Stimulated activated CD4-positive, alpha-beta T cell treated with anti-CD3 and anti-CD28 coated beads, TNF-alpha, amount 100 ng/mL, for 48 hours (primary cell): ENCODE data around the gene NDUFB11.

Experiments
- DNase-seq, 3 donors: peaks; one replicate each; pipeline ENCODE4 v3.0.0-alpha.2; 2020; ENCODE audit warnings: low read depth in 3 of 3

NDUFB11 gene

DNA sequence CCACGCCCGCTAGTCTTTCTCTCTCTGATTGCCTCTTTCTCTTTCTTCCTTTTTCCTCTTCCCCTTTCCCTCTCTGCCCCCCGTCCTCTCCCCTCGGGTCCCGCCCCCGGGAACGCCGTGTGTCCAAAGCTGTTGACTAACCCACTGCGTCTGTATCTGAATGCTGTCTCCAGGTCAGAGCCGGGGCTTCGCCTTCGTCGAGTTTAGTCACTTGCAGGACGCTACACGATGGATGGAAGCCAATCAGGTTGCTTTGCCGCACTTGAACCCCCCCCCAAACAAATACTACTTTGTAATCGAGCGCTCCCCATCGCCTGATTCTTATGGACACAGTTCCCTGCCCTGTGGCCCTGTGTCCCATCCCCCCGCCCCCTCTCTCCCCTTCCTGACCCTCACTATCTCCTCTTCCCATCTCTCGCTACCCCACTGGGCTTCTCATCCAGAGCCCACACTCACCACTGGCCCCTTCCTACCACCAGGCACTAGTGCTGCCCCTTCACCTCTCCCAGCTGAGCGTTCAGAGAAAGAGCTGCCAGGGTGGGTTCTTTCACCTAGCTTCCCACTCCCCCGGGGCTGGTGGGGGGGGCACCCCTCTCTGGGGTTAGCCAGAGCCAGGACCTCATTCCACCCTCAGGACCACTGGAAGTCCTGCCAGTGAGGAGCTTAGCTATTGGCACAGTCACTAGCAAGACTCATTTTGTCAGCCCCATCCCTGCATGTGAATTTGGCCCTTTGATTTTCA is 30.5 kb upstream of the NDUFB11 start:
- DNase-seq = no peak

DNA sequence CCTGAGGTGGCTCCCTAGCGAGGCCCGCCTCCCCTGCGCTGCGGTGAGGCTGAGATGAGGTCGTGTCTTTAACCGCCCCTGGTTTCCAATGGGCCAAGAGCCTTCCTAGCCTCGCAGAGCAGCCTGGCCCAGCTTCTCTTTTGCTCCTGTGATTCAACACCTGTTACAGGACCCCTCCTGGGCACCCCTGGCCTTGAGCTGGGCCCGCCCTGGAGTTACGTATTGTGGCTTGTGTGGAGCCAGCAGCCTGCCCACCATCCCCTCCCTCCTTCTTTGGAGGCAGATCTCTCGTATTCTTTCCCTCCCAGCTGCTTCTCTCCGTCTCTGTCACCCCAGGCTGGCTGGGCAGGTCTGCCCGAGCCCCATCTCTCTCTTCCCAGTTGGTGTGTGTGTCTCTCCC is 29.9 kb upstream of the NDUFB11 start:
- DNase-seq = no peak

DNA sequence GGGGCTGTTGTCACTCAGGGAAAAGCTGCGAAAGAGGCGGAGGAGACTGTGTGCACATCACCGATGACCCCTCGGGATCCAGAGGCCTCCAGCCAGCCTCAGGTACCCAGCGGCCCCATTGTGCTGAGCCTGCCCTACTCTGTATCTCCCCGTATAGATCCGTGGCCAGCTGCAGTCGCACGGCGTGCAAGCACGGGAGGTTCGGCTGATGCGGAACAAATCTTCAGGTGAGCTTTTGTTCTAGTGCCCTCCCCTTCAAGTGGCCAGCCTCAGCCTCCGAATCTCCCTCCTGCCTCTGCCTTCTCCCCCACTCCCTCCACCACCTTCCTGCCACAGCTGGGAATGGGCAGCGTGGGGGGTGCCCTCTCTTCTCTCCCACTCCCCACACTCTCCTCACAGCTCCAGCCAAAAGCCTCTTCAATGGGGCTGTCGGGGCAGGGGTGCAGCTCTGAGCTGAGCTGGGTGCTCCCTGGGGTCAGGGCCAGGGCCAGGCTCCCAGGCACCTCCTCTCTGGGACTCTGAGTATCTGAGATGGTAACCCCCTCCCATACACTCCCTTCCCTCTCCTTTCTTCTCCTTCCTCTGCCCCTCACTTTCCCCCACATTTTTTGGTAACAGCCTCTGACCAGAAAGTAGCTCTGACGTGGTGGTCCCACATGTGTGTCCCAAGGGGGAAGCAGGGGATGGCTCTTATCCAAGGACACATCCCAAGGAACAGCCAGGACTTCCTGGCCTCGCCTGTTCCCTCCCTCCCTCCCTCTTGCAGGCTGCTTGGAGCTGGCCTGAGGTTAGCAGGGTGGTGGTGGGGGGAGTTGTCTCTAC is 28.7 kb upstream of the NDUFB11 start:
- no peak for DNase-seq

DNA sequence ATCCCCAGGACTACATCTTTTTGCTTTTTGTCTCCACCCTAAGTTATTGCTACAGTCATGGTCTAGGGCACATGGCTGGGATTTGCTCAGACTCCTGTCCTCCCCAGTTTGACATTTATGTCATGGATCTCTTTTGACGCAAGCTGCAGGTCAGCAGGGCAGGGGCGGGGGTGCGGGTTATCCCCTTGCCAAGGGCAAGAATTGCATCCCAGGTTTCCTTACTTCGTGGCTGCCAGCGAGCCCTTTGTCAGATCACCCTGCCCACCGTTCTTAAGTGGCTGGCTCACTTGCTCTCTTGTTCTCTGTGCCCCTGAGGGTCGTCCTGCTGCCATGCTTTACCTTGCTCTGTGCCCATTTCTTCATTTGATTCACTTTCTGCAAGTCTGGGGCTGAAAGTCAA is 28.0 kb upstream of the NDUFB11 start:
- DNase-seq = no peak

DNA sequence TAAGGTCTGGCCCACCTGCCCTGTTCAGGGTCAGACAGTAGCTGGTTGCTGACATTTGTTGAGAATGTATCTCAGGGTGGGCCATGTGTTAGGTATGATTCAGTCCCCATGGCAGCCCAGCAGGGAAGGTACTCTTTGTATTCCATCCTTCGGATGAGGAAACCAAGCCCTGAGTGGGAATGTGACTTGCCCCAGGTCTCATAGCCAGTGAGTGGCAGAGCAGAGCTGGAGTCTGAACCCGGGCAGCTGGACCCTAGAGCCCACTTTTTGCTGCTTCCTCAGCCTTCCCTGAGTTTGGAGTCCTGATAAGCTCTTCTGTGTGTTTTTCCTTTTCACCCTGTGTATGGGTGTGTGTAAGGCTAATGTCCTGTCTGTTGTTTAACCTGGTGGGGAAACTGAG is 27.5 kb upstream of the NDUFB11 start:
- DNase-seq = no peak

DNA sequence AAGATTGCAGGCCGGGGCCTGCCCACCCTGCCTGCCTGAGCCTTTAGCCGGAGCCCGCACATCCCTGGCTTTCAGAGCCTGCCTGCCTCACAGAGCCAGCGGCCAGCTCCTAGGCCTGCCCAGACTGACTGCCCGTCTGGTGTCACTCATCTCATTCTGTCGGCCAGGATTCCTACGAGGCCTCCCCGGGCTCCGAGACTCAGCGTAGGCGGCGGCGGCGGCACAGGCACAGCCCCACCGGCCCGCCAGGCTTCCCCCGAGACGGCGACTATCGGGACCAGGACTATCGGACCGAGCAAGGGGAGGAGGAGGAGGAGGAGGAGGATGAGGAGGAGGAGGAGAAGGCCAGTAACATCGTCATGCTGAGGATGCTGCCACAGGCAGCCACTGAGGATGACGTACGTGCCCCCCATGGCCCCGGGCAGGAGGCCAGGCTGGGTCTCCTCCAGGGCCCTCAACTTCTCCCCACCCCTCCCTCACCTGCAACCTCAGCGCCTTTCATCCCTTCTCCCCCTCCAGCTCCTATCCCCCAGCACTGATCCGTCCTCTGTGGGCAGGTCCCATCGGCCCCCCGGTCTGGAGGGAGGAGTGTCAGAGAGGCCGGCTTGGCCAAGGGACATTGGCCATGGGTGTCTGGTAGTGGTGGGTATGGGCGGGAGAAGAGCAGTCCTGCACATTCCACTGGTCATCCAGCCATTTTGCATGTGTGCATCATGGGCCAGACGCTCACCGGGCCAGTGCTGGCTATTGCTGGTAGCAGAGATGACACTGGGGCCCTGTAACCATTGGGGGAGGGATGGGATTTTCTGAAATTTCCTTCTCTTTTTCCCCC is 26.6 kb upstream of the NDUFB11 start:
- DNase-seq = no peak

DNA sequence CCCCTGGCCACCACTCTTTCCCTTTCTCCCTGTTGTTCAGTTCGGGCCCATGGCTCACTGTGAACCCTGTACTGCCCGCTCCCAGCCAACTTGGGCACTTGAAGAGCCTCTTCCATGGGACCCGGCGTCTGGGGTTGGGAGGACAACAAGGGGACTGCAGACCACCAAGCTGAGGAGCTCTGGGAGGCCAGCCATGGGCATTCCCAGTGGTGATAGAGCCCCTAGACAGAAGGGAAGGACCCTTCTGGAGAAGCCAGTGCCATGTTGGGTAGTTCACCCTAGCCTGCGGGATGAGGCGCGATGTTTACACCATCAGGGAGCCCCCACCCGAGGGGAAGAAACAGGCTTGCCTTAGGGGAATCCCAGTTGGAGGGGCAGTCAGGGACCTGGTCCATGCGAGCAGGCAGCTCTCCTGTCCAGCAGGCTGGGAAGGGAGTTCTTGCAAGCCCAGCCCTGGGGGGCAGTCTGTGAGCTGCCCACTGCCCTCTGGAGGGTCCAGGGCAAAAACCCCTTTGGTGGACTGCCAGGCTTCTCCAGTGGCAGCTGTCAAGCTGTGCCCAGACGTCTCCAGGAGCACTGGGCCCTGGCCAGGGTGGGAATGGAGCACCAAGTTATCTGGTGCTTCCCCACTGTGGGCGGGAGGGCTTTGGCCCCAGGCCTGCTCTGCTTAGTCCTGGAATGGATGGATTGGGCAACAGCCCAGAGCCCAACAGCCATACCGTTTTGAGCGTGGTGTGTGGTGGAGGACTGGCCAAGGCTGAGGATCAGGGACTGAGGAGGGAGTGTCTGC is 25.4 kb upstream of the NDUFB11 start:
- DNase-seq = no peak

DNA sequence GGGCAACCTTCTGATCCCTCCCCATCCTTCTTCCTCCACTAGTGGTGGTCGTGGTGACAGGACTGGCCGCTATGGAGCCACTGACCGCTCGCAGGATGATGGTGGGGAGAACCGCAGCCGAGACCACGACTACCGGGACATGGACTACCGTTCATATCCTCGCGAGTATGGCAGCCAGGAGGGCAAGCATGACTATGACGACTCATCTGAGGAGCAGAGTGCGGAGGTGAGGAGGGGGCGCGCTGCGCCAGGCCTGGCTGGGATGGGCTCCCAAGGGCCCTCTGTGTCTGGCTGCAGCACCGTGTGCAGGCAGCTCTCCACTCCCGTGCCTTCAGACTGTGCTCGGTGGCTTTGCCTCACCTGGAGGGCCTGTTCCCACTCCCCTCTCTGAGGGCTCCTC is 24.8 kb upstream of the NDUFB11 start:
- DNase-seq = no peak

DNA sequence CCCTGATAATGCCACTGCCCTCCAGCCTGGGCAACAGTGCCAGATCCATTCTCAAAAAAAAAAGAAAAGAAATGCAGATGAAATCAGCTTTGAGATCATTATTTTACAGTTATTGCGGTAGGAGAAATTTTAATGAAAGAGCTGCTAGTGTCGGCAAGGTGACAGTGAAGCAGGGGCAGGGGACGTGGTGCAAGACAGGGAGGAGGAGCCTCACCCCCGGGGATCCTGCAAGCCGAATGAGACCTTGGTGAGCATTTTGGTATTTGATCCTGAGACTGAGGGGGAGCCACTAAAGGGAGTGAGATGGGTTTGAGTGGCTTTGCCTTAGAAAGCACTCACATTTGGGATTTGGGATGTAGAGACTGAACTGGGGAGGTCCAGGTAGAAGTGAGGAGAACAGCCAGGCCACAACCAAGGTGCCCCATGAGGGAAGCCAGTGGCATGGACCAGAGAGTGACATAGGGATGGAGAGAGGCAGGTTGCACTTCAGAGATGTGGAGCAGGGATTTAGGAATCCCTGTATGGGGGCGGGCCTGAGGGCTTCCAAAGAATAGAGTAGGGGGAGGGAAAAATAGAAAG is 24.1 kb upstream of the NDUFB11 start:
- no peak for DNase-seq

DNA sequence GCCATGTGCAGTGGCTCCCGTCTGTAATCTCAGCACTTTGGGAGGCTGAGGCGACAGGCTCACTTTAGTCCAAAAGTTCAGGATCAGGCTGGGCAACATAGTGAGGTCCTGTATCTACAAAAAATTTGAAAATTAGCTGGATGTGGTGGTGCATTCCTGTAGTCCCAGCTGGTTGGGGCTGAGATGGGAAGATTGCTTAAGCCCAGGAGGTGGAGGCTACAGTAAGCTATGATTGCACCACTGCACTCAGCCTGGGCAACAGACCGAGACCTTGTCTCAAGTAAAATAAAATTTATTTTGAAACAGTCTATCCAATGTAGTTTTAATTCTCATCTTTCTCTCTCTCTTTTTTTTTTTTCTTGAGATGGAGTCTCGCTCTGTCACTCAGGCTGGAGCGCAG is 21.6 kb upstream of the NDUFB11 start:
- DNase-seq = no peak

DNA sequence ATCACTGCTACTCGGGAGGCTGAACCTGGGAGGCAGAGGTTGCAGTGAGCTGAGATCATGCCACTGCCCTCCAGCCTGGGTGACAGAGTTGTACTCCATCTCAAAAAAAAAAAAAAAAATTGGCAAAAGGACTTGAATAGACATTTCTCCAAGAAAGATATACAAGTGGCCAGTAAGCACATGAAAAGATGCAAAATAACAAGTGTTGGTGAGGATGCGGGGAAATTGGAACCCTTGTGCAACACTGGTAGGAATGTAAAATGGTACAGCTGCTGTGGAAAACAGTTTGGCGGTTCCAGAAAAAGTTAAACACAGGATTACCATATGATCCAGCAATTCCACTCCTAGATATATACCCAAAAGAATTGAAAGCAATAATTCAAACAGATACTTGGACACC is 19.9 kb upstream of the NDUFB11 start:
- DNase-seq = no peak

DNA sequence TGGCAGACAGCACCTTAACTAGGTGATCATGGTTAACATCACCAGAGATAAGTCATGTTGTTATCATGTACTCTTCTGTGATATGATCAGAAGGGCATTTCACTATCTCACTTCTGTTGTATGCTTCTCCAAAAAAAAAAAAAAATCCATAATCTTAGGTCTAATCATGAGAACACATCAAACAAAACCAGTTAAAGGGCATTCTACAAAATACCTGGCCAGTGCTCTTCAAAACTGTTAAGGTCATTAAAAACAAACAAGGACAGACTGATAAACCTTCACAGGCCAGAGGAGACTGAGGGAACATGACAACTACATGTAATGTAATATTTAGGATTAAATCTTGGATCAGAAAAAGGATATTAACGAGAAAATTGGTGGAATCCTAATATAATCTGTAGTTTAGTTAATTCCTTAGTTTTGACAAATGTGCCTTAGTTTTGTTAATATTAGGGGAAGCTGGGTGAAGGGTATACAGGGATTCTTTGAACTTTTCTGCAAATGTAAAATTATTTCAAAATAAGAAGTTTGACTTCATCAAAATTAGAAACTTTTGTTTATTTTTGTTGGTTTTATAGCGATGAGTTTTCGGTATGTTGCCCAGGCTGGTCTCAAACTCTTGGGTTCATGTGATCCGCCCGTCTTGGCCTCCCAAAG is 18.6 kb upstream of the NDUFB11 start:
- DNase-seq = no peak

DNA sequence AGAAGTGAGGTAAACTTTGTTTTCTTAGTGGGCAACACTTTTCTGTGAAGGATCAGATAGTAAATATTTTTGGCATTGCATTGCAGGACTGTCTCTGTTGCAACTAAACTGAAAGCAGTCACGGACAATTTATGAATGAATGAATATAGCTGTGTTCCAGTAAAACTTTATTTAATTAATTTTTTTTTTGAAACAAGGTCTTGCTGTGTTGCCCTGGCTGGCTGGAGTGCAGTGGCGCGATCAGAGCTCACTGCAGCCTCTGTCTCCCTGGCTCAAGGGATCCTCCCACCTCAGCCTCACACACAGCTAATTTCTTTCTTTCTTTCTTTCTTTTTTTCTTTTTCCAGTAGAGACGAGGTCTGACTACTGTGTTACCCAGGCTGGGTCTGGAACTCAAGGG is 16.3 kb upstream of the NDUFB11 start:
- DNase-seq = no peak

DNA sequence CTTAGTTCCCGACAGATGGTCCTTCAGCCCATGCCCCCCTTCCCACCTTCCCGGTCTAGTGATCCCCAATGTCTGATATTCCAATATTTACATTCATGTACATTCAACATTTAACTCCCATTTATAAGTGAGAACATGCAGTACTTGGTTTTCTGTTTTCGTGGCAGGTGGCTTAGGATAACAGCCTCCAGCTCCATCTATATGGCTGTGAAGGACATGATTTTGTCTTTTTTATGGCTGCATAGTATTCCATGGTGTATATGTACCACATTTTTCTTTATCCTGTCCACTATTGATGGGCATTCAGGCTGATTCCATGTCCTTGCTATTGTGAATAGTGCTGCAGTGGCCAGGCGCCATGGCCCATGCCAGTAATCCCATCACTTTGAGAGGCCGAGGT is 14.3 kb upstream of the NDUFB11 start:
- DNase-seq = no peak

DNA sequence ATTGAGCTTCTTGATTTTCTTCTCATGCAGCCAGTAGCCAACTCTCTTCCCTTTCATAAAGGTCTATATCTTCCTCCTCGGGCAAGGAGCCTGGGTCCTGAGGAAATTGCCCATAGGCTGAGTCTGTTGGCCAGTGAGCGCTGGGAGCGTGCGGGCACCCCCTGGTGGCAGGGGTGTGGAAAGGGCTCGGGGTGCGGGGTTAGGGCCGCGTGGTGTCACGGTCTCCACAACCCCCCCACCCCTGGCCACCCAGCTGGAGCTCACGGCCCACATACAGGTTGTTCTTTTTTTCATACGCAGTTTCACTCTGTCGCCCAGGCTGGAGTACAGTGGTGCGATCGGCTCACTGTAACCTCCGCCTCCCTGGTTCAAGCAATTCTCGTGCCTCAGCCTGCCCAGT is 13.6 kb upstream of the NDUFB11 start:
- no peak for DNase-seq

DNA sequence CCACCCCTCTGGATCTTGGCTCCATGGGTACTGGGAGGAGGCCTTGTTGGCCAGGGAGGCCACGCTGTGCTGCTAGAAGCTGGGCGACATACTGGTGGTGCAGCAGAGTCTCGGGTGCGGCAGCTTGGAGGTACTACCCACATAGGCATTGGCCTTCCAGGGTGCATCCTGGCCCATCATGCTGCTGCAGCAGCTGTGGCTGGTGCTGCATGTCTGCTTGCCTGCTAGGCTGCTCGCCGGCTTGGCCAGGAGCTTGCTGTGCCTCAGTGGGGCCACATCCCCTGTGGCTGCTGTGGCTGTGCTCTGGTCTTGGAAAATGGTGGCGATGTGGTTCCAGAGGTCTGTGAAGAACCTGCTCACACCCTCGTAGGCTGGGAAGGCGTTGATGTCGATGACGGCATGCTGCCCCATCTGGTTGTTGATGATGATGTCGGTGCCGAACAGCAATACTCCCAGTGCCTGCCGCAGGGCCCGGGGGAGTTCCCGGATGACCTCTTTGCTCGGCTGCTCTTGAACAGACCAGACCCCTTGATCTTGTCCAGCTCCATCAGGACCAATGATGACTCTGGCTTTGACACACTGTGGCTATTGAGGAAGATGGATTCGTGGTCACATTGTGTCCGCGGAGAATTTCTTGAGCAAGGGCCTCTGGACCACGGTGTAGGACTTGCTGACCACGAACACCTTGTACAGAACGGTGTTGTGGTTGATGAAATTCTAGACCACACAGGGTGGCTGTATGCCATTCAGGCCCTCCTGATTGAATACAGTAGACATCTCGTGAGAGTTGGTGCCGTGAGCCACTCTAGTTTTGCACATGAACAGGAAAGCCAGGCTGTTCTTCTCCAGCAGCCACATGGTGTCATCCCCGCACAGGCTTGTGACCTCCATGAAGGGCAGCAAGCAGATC is 12.4 kb upstream of the NDUFB11 start:
- no peak for DNase-seq

DNA sequence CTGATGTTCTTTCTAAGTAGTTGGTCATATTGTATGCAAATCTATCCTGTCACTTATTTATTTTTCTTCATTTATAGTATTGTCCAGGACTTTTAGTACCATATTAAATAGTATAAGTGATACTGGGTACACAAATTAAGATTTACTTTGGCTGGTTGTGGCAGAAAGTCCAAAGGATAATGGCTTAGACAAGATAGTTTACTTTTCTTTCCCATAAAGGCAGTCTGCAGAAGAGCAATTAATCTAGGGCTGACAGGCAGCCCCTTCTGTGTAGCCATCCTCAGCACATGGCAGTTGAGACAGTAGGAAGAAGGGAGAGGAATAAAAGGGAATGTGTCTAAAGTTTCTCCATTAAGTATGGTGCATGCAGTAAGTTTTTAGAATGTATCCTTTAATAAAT is 6.9 kb upstream of the NDUFB11 start:
- no peak for DNase-seq

DNA sequence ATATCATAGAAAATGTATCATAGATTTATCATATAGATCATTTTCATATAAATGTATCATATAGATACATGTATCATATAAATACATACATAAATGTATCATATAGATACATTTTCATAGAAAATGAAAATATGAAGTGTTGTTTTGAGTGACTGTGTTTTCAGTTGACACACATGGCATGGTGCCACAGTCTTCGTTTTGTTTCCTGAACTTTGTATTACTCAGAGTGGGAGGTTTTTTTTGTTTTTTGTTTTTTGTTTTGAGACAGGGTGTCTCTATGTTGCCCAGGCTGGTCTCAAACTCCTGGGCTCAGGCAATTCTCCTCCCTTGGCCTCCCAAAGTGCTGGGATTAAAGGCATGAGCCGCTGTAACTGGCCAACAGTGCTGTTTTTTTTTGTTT is 4.4 kb upstream of the NDUFB11 start:
- no peak for DNase-seq

DNA sequence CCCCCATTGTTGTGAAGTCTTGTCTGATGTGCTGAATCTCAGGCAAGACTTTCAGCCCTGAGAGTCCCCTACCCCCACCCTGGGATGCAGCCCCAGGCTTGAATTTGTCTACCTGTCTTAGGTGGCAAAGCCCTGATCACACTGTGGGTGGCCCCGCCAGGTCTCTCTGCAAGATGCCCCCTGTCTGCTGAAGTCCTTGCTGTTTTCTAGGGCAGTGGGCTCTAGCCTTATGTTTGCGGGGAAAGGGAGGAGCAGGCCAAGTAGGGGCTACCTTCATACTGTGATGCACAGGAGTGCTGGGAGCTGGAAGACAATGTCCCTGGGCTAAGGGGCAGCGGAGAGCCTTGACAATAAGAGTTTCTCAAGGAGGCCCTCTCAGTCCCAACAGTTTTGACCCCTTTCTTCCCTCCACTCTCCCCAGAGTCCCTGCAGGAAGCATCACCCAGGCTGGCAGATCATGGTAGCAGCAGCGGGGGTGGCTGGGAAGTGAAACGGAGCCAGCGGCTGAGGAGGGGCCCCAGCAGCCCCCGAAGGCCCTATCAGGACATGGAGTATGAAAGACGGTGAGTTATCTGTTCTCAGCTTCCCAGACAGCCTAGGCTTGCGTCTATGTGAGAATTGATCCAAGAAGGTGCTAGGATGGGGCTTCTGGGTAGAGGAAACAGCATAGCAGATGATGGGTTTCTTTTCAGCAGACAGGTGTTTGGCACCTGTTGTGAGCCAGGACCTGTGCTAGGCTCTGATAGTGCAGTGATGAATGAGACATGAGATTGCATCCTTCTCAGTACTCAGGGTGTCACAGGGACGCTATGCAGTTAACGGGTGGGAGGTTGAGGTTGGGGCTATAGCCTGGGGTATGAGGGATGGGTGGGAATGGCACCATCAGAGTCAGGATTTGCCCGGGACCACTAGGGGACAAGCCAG is 2.7 kb upstream of the NDUFB11 start:
- no peak for DNase-seq
